A549 (cell line): ENCODE measurements around the gene ACTR1B. TPM values are rescaled to one million over a fixed set of nuclear protein-coding genes. Genes with fewer than 3 reads are reported as not detected.
A peak's percentile ranks its signal among the peaks of the same experiment; 100 is the strongest.
"Not testable (repeated sequence)": the region's sequence is repeated elsewhere in the genome, so short reads cannot be mapped to it uniquely, and the experiment has no call there.

ENCODE experiments used
- ATAC-seq, 2 experiments: fragments of 200-7000 bp in 1 of 2; fragments of >200 bp in 1 of 2; cut with Nextera tagmentation in 1 of 2; cut with Tn5 transposase in 1 of 2; 3 replicates each; pipeline versions ENCODE4 v1.8.0 to v1.9.1; 2018 to 2020; ENCODE audit warnings: mild to moderate bottlenecking in 1 of 2, moderate library complexity in 1 of 2
- CTCF ChIA-PET: fragments of 300-600 bp; sonication (Branson Sonifier 250); formaldehyde crosslinking; extraction: SDS; loops from one replicate; lab custom pipeline; 2021; ENCODE audit warnings: antibody characterized with exemption, inconsistent platforms; lab: Yijun Ruan, JAX
- POLR2A ChIA-PET: fragments of 350-600 bp; formaldehyde crosslinking; extraction: SDS; loops from one replicate; lab custom pipeline; 2021; ENCODE audit warnings: antibody characterized with exemption, inconsistent platforms; lab: Yijun Ruan, JAX
- DNase-seq, 2 experiments: peaks; one replicate each; pipeline versions ENCODE4 v3.0.0 to v3.0.0-alpha.2; 2011 to 2016; ENCODE audit warnings: low read depth in 1 of 2, low spot score in 1 of 2
- FAIRE-seq: peaks from 2 replicates; lab custom pipeline; 2011; peaks lifted over from hg19 to GRCh38; lab: Jason Lieb, UNC
- H3K27ac ChIP-seq, 2 experiments: fragments of >200 bp; sonication (Bioruptor Twin); formaldehyde crosslinking; 3 replicates each; pipeline ENCODE4 v1.5.1; 2016 to 2017
- H3K4me1 ChIP-seq: fragments of >200 bp; sonication (Bioruptor Twin); formaldehyde crosslinking; 3 replicates; pipeline ENCODE4 v1.6.1; 2016
- H3K4me2 ChIP-seq: fragments of >200 bp; sonication (Bioruptor Twin); formaldehyde crosslinking; 3 replicates; pipeline ENCODE4 v1.6.1; 2016
- H3K4me3 ChIP-seq: fragments of >200 bp; sonication (Bioruptor Twin); formaldehyde crosslinking; 3 replicates; pipeline ENCODE4 v1.5.1; 2016
- H3K9me3 ChIP-seq: fragments of >200 bp; sonication (Bioruptor Twin); formaldehyde crosslinking; 3 replicates; pipeline ENCODE4 v1.6.1; 2016
- CHD4 ChIP-seq: fragments of 200-600 bp; sonication (generic); IDR thresholded peaks from 2 replicates; pipeline ENCODE4 v1.6.1; 2016; ENCODE audit warnings: antibody characterized with exemption, mild to moderate bottlenecking, borderline replicate concordance
- CTCF ChIP-seq: fragments of >200 bp; sonication (Bioruptor Twin); formaldehyde crosslinking; IDR thresholded peaks from 3 replicates; pipeline ENCODE4 v1.5.1; 2016
- E2F6 ChIP-seq: IDR thresholded peaks from 2 replicates; pipeline ENCODE4 v1.6.1; 2012; ENCODE audit warnings: low read depth, borderline replicate concordance
- ESRRA ChIP-seq: fragments of 150-350 bp; IDR thresholded peaks from 2 replicates; pipeline ENCODE4 v1.6.1; 2014; ENCODE audit warnings: mild to moderate bottlenecking, low read length, borderline replicate concordance
- FOSL2 ChIP-seq, 2 experiments: fragments of 450-650 bp in 1 of 2; fragments of >200 bp in 1 of 2; sonication (Bioruptor Twin) in 1 of 2; formaldehyde crosslinking; IDR thresholded peaks; 2 replicates each; pipeline versions ENCODE4 v1.5.0 to v1.6.1; 2016 to 2020; ENCODE audit warnings: mild to moderate bottlenecking in 1 of 2, moderate library complexity in 1 of 2
- JUN ChIP-seq, 2 experiments: fragments of >200 bp; sonication (Bioruptor Twin); formaldehyde crosslinking; IDR thresholded peaks; 2 replicates in 1 of 2; 3 replicates in 1 of 2; pipeline ENCODE4 v1.6.1; 2016 to 2017
- KDM1A ChIP-seq: fragments of 200-600 bp; sonication (generic); IDR thresholded peaks from 2 replicates; pipeline ENCODE4 v1.6.1; 2016; ENCODE audit warnings: low read depth, mild to moderate bottlenecking
- MAFK ChIP-seq: fragments of 450-650 bp; IDR thresholded peaks from 2 replicates; pipeline ENCODE4 v1.6.1; 2014; ENCODE audit not compliant: partially characterized antibody
- RARB ChIP-seq: fragments of 250-450 bp; sonication (Bioruptor Pico); IDR thresholded peaks from 2 replicates; pipeline ENCODE4 v1.8.0; 2021; ENCODE audit warnings: mild to moderate bottlenecking, moderate library complexity
- RNF2 ChIP-seq: fragments of 200-600 bp; sonication (generic); IDR thresholded peaks from 2 replicates; pipeline ENCODE4 v1.6.1; 2016; ENCODE audit warnings: low read depth, mild to moderate bottlenecking, antibody characterized with exemption, moderate library complexity, borderline replicate concordance
- USF2 ChIP-seq: fragments of 450-650 bp; IDR thresholded peaks from 2 replicates; pipeline ENCODE4 v1.6.1; 2014; ENCODE audit warnings: antibody characterized with exemption
- ZC3H11A ChIP-seq: fragments of 450-650 bp; IDR thresholded peaks from 2 replicates; pipeline ENCODE4 v1.6.1; 2014; ENCODE audit warnings: antibody characterized with exemption, mild to moderate bottlenecking
- ZFP36 ChIP-seq: fragments of 450-650 bp; IDR thresholded peaks from 2 replicates; pipeline ENCODE4 v1.6.1; 2014; ENCODE audit warnings: borderline replicate concordance; ENCODE audit not compliant: partially characterized antibody
- WGBS: methylation state at CpG from one replicate; pipeline ENCODE4 v1.1.6; 2017; ENCODE audit errors: missing lambda C conversion rate; 5-methylcytosine and 5-hydroxymethylcytosine counted together
- polyA plus RNA-seq, 4 experiments: library from polyadenylated mRNA; depleted of rRNA in 3 of 4; stranded (reverse); fragments of >200 nt; fragmentation: RNase III in 1 of 4; extraction: RNeasy Plus Mini Kit Qiagen cat#74134 plus additional on column Dnase treatment in 1 of 4; gene quantifications; 2 replicates in 3 of 4; 3 replicates in 1 of 4; pipeline ENCODE4 v1.2.3, GENCODE V29; 2011 to 2017

The ACTR1B gene
- polyA plus RNA-seq, 2 of the 4 experiments (the other 2 are of a cell fraction): 24.7 to 37.6 TPM

DNA sequence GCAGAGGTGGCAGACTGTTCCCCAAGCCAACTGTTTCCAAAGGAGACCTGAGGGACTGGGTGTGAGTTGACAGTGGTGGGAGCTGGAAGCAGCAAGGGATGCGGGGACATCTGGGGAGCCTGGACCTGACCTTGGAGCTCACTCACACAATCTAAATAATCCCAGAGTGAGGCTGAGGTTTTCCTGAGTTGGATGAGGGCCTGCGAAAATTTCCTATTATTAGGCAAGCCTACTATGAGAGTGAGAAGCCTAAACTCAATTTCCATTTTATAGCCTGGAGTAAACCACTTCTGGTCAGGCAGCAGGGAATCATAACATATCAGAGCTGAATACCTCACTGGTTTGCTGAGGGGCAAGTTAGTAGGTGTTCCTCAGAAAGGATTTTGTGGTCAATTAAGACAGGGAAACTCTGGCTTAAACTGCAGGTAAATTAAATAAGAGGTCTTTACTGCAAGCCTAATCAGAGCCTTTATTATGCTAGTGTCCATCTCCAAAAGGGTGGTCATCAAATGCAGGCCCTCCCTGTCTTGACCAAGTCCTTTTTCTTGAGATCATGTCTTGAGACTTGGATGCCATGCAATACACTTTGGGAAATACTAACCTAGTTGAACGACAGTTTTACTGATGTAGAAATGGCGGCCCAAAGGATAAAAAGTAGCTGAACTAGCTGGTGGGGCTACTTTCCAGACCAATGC, 19.7 kb downstream of the ACTR1B start:
- TF ChIP-seq CHD4 (no peak), FOSL2 (IDR thresholded peaks at IDR 0.05) (no peak), FOSL2 (CRISPR knock-in tag; IDR thresholded peaks at IDR 0.05) (no peak), ZFP36 (no peak), ESRRA (no peak), JUN (IDR thresholded peaks at IDR 0.05) (no peak), USF2 (no peak), ZC3H11A (no peak), CTCF (no peak), RARB (no peak), KDM1A (no peak), E2F6 (no peak), RNF2 (no peak), MAFK (no peak)
- TF ChIP-seq, all 56 proteins: peak for 0
- Histone ChIP-seq H3K9me3 (no peaks in the 10 kb centered on the region), H3K4me2 (no peak overlapping the region), H3K27ac (no peak overlapping the region), H3K4me1 (peaks cover 10% of the 10 kb centered on the region; the same call in 2 of the 3 replicates), H3K4me3 (no peak overlapping the region)
- no peak for FAIRE-seq
- no peak for DNase-seq
- 95% methylated on average over 4 of the region's 4 CpGs for WGBS
- ChIA-PET CTCF (interaction anchor here (0.5 to 2.6 kb wide), 6 partner anchors 9 to 56 kb away, joined by 3 to 14 read pairs (median 4); partner anchors contain the start of gene ACTR1B), POLR2A (interaction anchor here (0.6 kb wide), 1 partner anchor 26 kb away, joined by 3 read pairs; no protein-coding TSS in a partner anchor)
- ATAC-seq: no peak

DNA sequence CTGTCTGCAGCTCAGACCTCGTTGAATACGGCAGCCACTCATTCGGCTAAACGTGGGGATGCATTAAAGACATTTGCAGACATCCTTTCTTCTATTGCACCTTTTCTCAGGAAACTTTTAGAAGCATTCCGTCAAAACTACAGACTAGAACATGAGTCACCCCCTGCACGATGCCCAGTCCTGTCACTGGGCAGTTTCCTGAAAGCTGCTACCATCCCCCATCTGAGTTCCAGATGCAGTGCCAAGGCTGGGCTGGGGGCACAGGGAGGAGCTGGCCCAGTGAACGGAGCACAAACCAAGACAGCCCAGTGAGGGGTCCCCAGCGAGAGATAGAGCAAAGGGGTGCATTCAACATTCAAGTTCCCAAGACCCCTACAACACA, 37.8 kb downstream of the ACTR1B start:
- H3K4me3 ChIP-seq, DNase-seq, H3K9me3 ChIP-seq, CTCF ChIA-PET, H3K4me2 ChIP-seq, H3K27ac ChIP-seq, FAIRE-seq, POLR2A ChIA-PET, H3K4me1 ChIP-seq, ATAC-seq: not testable (repeated sequence)
- 74% methylated on average over 8 of the region's 8 CpGs for WGBS

DNA sequence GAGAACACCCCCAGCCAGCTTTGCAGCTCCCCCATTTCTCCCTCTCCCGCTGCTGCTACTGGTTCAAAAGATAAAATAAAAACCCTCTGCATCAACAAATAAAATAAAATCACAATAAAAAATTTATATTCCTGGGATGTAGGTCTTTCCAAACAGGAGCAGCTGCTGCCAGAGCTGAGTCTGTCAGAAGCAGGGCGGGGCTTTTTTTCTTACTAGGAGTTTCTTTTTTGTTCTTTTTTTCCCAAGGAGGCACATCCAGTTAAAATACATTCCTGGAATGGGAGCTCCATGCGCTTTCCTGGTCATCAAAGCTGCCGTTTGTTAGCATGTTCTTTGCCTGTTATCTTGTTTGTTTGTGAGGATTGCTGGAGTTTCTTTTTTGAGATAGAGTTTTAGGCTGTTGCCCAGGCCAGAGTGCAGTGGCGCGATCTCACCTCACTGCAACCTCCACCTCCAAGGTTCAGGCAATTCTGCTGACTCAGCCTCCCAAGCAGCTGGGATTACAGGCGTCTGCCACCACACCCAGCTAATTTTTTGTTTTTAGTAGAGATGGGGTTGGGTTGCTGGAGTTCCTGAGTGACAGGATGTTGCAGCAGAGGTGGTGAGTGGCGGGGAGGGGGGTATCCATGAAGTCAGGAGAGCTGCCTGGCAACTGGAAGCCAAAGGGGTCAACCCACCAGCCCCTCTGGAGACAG, 38.3 kb downstream of the ACTR1B start:
- H3K9me3 ChIP-seq, CTCF ChIA-PET, H3K4me3 ChIP-seq, FAIRE-seq, H3K4me1 ChIP-seq, POLR2A ChIA-PET, DNase-seq, H3K4me2 ChIP-seq, H3K27ac ChIP-seq, ATAC-seq: not testable (repeated sequence)
- WGBS: 70% methylated on average over 3 of the region's 8 CpGs
- TF ChIP-seq MAFK: peak; percentile 67

DNA sequence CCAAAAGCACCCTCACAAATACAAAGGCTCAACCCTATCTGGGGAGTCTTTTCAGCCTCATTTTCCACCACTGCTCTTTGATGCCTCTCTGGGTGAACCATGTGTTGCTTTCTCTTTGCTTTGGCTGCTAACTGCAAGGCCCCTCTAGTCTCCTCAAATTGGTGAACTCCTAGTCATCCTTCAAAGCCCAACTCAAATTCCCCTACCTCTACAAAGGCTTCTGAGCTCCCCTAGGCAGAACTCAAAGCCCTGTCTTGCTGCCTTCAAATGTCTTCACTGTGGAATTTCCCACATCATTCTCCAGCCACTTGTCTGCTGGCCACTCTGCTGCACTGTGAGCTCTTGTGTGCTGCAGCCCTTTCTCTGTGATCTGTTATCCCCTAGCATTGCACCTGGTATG, 40.9 kb downstream of the ACTR1B start:
- H3K4me2 ChIP-seq, ATAC-seq, FAIRE-seq, H3K9me3 ChIP-seq, POLR2A ChIA-PET, H3K27ac ChIP-seq, DNase-seq, H3K4me1 ChIP-seq, H3K4me3 ChIP-seq, CTCF ChIA-PET: not testable (repeated sequence)

DNA sequence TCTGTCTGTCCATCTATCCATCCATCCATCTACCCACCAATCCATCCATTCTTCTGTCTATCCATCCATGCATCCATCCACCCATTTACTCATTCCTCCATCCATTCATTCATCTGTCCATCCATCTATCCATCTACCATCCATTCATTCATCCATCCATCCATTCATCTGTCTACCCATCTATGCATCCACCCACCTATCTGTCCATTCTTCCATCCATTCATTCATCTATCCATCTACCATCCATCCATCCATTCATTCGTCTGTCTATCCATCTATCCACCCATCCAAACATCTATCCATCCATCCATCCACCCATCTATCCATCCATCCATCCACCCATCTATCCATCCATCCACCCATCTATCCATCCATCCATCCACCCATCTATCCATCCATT, 43.4 kb downstream of the ACTR1B start:
- DNase-seq, CTCF ChIA-PET, H3K4me3 ChIP-seq, H3K9me3 ChIP-seq, H3K27ac ChIP-seq, FAIRE-seq, H3K4me2 ChIP-seq, ATAC-seq, POLR2A ChIA-PET, H3K4me1 ChIP-seq: not testable (repeated sequence)
- WGBS: no CpG with 5 or more reads among the region's 1 CpG

DNA sequence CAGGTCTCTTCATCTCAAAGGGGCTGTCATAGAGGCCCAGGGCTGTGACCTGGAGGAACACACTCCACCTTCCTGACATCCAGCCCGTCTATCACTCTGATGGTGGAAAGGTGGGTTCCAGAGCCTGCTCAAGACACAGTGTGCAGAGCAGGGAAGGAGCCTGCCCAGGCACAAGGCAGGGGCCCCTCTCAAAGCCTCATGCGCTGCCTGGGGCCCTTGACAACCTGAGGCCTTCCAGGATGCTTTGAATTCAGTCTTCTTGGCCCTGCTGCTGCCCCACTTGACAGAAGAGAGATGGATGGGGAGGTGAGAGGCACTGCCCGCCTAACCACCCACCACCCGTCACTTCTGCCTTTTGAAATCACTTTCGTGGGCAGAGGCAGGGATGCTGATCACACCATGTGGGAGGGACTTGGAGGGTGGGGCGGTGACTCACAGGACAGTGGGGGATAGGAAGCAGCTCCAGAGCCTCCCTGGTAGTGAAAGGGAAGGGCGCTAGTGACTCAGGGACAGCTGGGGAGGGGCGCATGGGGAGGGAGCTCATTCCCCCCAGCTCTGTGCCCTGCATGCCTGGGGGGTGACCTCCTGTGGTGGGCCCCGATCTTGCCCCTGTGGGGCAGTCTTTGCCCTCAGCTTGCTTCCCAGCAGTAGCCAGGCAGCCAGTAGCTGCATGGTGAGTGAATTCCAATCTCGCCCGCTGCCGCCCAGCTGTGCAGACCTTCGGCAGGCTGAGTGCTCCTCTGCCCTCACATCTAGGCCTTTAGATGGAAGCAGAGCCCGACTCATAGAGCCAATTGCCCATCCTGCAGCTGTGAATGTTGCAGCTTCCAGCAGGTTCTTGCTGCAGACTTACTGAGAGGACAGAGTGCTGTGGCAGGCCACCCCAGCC, 44.7 kb downstream of the ACTR1B start:
- FAIRE-seq, H3K27ac ChIP-seq, H3K4me1 ChIP-seq, POLR2A ChIA-PET, H3K9me3 ChIP-seq, DNase-seq, CTCF ChIA-PET, H3K4me3 ChIP-seq, H3K4me2 ChIP-seq: not testable (repeated sequence)
- no CpG with 5 or more reads among the region's 14 CpGs for WGBS
- ATAC-seq: peak; percentile 80 to 92
